ENCODE data around the gene MVB12B.

The MVB12B gene

DNA sequence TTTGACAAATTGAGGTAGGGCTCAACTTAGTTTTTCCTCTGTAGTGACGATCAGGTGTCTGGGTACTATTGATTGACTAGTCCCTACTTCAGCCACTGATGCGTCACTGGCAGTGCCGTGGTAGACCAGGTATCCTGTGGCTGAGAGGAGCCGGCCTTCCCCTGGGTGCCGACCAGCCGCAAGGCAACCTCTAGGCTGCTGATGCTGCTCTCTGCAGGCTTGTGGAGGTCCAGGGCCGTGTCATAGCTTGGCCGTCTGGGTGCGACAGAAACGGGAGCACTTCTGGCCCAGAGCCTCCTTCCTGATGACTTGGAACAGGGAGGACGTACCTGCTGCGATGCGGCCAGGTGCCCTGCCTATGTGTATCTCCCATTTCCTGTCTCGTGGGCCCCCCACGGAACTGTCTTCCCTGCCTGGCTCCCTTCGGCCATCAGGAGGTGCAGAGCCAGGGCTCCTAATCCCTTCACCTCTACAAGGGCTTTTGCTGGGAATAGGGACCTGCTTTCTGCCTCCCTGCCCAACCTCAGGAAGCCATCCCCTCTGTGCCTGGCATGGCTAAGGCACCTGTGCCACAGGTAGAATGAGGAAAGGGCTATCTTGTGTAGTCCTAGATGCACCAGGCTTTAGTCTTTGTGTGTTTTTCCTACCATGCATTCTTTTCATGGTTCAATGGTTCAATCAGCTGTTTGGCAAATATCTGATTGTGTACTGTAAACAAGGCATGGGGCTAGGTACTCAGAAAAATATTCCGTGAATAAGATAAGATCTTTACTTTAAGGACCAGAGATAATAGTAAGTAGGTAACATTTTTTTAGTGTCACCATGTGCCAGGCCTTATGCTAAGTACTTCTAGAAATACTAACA lies 44.6 kb downstream of the MVB12B start:
- peaks cover 47% of the 10 kb centered on the region for H3K4me1 ChIP-seq (ENCODE audit: insufficient read depth, low read length, poor library complexity, severe bottlenecking)
- TF ChIP-seq EZH2phosphoT487 (IDR thresholded peaks at IDR 0.05; ENCODE audit: borderline replicate concordance), result no peak
- TF ChIP-seq, protein P1, sequence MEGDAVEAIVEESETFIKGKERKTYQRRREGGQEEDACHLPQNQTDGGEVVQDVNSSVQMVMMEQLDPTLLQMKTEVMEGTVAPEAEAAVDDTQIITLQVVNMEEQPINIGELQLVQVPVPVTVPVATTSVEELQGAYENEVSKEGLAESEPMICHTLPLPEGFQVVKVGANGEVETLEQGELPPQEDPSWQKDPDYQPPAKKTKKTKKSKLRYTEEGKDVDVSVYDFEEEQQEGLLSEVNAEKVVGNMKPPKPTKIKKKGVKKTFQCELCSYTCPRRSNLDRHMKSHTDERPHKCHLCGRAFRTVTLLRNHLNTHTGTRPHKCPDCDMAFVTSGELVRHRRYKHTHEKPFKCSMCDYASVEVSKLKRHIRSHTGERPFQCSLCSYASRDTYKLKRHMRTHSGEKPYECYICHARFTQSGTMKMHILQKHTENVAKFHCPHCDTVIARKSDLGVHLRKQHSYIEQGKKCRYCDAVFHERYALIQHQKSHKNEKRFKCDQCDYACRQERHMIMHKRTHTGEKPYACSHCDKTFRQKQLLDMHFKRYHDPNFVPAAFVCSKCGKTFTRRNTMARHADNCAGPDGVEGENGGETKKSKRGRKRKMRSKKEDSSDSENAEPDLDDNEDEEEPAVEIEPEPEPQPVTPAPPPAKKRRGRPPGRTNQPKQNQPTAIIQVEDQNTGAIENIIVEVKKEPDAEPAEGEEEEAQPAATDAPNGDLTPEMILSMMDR (conservative IDR thresholded peaks at IDR 0.05; ENCODE audit: low read length), result no peak
- H3K9me2 ChIP-seq (replicated peaks; ENCODE audit: low read depth, low read length), result no peaks in the 10 kb centered on the region

DNA sequence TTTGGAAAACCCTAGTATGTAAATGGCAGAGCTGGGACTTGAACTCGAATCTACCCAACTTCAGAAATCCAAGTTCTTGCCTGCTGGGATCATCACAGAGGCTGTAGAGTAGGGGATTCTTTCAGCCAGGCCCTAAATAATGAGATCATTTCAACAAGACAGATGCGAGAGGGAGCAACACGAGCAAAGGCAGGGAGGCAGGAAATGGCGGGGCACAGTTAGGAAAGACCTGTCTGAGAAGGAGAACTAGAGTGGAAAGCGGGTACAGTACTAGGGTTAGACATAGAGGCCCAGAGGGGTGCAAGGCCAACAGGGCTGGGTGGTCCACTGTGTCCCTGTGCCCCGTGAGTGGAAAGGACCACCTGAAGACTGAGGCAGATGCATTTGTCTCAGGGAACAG lies 46.1 kb downstream of the MVB12B start:
- Histone ChIP-seq H3K27me3 (ENCODE audit: insufficient read depth, low read length, poor library complexity, severe bottlenecking) (no peaks in the 10 kb centered on the region), H2AFZ (ENCODE audit: low read length) (no peak overlapping the region), H3K9ac (ENCODE audit: low read depth, low read length, poor library complexity, severe bottlenecking) (peak overlapping the region; percentile 79), H3K4me2 (ENCODE audit: low read depth, low read length, poor library complexity, severe bottlenecking) (peak overlapping the region; percentile 26), H3K36me3 (ENCODE audit: insufficient read depth, low read length) (peaks cover 25% of the 10 kb centered on the region; the same call in 1 of the 2 replicates), H3K9me3 (ENCODE audit: insufficient read depth, low read depth, low read length) (no peaks in the 10 kb centered on the region), H4K20me1 (ENCODE audit: insufficient read depth, low read length, poor library complexity, severe bottlenecking) (peaks cover 4% of the 10 kb centered on the region), H3K9me2 (replicated peaks; ENCODE audit: low read depth, low read length) (no peaks in the 10 kb centered on the region), H3K4me3 (ENCODE audit: low read length, poor library complexity, severe bottlenecking) (no peak overlapping the region), H3K4me1 (ENCODE audit: insufficient read depth, low read length, poor library complexity, severe bottlenecking) (peaks cover 61% of the 10 kb centered on the region), H3K79me2 (ENCODE audit: insufficient read depth, low read length) (peaks cover 89% of the 10 kb centered on the region), H3F3A (ENCODE audit: low read depth) (no peaks in the 10 kb centered on the region)
- TF ChIP-seq EZH2phosphoT487 (IDR thresholded peaks at IDR 0.05; ENCODE audit: borderline replicate concordance), result no peak
- TF ChIP-seq, protein P1 (conservative IDR thresholded peaks at IDR 0.05; ENCODE audit: low read length), result no peak

More for the DNA sequence above, 44.6 kb downstream of the MVB12B start:
- Histone ChIP-seq H3K4me3 (ENCODE audit: low read length, poor library complexity, severe bottlenecking) (no peak overlapping the region), H3K4me2 (ENCODE audit: low read depth, low read length, poor library complexity, severe bottlenecking) (no peak overlapping the region), H3K79me2 (ENCODE audit: insufficient read depth, low read length) (peaks cover 89% of the 10 kb centered on the region), H3K9ac (ENCODE audit: low read depth, low read length, poor library complexity, severe bottlenecking) (no peak overlapping the region), H4K20me1 (ENCODE audit: insufficient read depth, low read length, poor library complexity, severe bottlenecking) (peaks cover 5% of the 10 kb centered on the region), H2AFZ (ENCODE audit: low read length) (no peak overlapping the region), H3K36me3 (ENCODE audit: insufficient read depth, low read length) (peaks cover 26% of the 10 kb centered on the region; the same call in 1 of the 2 replicates), H3K9me3 (ENCODE audit: insufficient read depth, low read depth, low read length) (no peaks in the 10 kb centered on the region), H3F3A (ENCODE audit: low read depth) (no peaks in the 10 kb centered on the region), H3K27me3 (ENCODE audit: insufficient read depth, low read length, poor library complexity, severe bottlenecking) (no peaks in the 10 kb centered on the region)

DNA sequence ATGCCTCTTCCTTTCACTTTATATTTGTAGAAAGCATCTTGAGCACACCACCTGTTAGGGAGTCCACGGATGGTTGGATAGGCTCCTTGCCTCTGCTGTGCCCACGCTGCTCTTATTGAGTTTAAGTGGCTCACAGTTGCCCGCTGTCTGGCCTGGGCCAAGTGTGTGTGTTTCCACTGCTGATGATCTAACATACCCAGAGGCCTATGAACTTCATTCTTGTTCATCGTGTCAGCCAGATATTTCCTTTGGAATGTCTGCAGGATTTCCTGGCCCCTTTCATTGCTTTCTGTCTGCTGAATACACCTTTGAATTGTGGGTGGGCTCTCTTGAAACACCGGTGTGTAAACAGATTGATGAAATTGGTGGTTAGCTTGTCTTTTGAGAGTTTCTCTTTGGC lies 46.6 kb downstream of the MVB12B start:
- Histone ChIP-seq H3K4me2 (ENCODE audit: low read depth, low read length, poor library complexity, severe bottlenecking) (peak overlapping the region; percentile 26), H4K20me1 (ENCODE audit: insufficient read depth, low read length, poor library complexity, severe bottlenecking) (no peaks in the 10 kb centered on the region), H3K79me2 (ENCODE audit: insufficient read depth, low read length) (peaks cover 89% of the 10 kb centered on the region), H3K27me3 (ENCODE audit: insufficient read depth, low read length, poor library complexity, severe bottlenecking) (no peaks in the 10 kb centered on the region), H3K9ac (ENCODE audit: low read depth, low read length, poor library complexity, severe bottlenecking) (peak overlapping the region; percentile 79), H3F3A (ENCODE audit: low read depth) (no peaks in the 10 kb centered on the region), H2AFZ (ENCODE audit: low read length) (no peak overlapping the region), H3K4me1 (ENCODE audit: insufficient read depth, low read length, poor library complexity, severe bottlenecking) (peaks cover 66% of the 10 kb centered on the region), H3K9me2 (replicated peaks; ENCODE audit: low read depth, low read length) (no peaks in the 10 kb centered on the region), H3K9me3 (ENCODE audit: insufficient read depth, low read depth, low read length) (no peaks in the 10 kb centered on the region), H3K4me3 (ENCODE audit: low read length, poor library complexity, severe bottlenecking) (no peak overlapping the region), H3K36me3 (ENCODE audit: insufficient read depth, low read length) (peaks cover 20% of the 10 kb centered on the region; the same call in 1 of the 2 replicates)
- no peak for TF ChIP-seq EZH2phosphoT487 (IDR thresholded peaks at IDR 0.05; ENCODE audit: borderline replicate concordance)
- TF ChIP-seq, protein P1 (conservative IDR thresholded peaks at IDR 0.05; ENCODE audit: low read length), result no peak

Data from Loucy (cell line).